GM23338 (cell line): Measurements from ENCODE around the gene HSD11B1L. TPM values are rescaled to one million over a fixed set of nuclear protein-coding genes. Genes with fewer than 3 reads are reported as not detected.

Experiments
- ATAC-seq: fragments of 200-7000 bp; cut with Tn5 transposase; 3 replicates; pipeline ENCODE4 v1.9.1; 2020
- DNase-seq: peaks from one replicate; pipeline ENCODE4 v3.0.0-alpha.2; 2015; ENCODE audit warnings: low spot score
- H2AFZ ChIP-seq: fragments of 200-600 bp; sonication (generic); 2 replicates; pipeline ENCODE4 v1.8.0; 2016; ENCODE audit warnings: antibody characterized with exemption, mild to moderate bottlenecking, moderate library complexity
- H3F3A ChIP-seq: fragments of 200-600 bp; sonication (generic); replicated peaks from 2 replicates; pipeline ENCODE4 v1.8.0; 2017; ENCODE audit warnings: antibody characterized with exemption, mixed run types, low read depth
- H3K27ac ChIP-seq: fragments of 200-600 bp; sonication (generic); 2 replicates; pipeline ENCODE4 v1.6.1; 2016; ENCODE audit warnings: low read depth
- H3K27me3 ChIP-seq: fragments of 200-600 bp; sonication (generic); 2 replicates; pipeline ENCODE4 v1.8.0; 2016; ENCODE audit warnings: mild to moderate bottlenecking, mixed run types, moderate library complexity; ENCODE audit not compliant: insufficient read depth
- H3K36me3 ChIP-seq: fragments of 200-600 bp; sonication (generic); 2 replicates; pipeline ENCODE4 v1.8.0; 2016; ENCODE audit warnings: mild to moderate bottlenecking; ENCODE audit not compliant: insufficient read depth
- H3K4me1 ChIP-seq: fragments of 200-600 bp; sonication (generic); 2 replicates; pipeline ENCODE4 v1.8.0; 2016; ENCODE audit warnings: mild to moderate bottlenecking, moderate library complexity; ENCODE audit not compliant: insufficient read depth
- H3K4me2 ChIP-seq: fragments of 200-600 bp; sonication (generic); 2 replicates; pipeline ENCODE4 v1.7.1; 2017; ENCODE audit warnings: mixed run types
- H3K4me3 ChIP-seq: fragments of 200-600 bp; sonication (generic); 2 replicates; pipeline ENCODE4 v1.6.1; 2016; ENCODE audit warnings: mixed run types
- H3K79me2 ChIP-seq: fragments of 200-600 bp; sonication (generic); replicated peaks from 2 replicates; pipeline ENCODE4 v1.8.0; 2017; ENCODE audit warnings: mild to moderate bottlenecking; ENCODE audit not compliant: insufficient read depth
- H3K9me2 ChIP-seq: fragments of 200-600 bp; sonication (generic); 2 replicates; pipeline ENCODE4 v1.8.0; 2017; ENCODE audit not compliant: insufficient read depth
- H4K20me1 ChIP-seq: fragments of 200-600 bp; sonication (generic); replicated peaks from 2 replicates; pipeline ENCODE4 v1.8.0; 2017; ENCODE audit warnings: mild to moderate bottlenecking; ENCODE audit not compliant: insufficient read depth
- H3K27ac Mint-ChIP-seq: 2 replicates; pipeline ENCODE4 v1.8.0; 2020; ENCODE audit warnings: inconsistent platforms, mild to moderate bottlenecking, moderate library complexity, mixed read lengths
- H3K27me3 Mint-ChIP-seq: 3 replicates; pipeline ENCODE4 v1.8.0; 2022; ENCODE audit warnings: low read depth, mild to moderate bottlenecking, moderate library complexity, mixed read lengths, inconsistent platforms; ENCODE audit not compliant: insufficient read depth, poor library complexity
- H3K36me3 Mint-ChIP-seq: 3 replicates; pipeline ENCODE4 v1.8.0; 2021; ENCODE audit warnings: low read depth, mild to moderate bottlenecking, inconsistent platforms, moderate library complexity, mixed read lengths
- H3K4me1 Mint-ChIP-seq: 3 replicates; pipeline ENCODE4 v1.8.0; 2020; ENCODE audit warnings: mild to moderate bottlenecking, inconsistent platforms, mixed read lengths
- H3K4me3 Mint-ChIP-seq: 3 replicates; pipeline ENCODE4 v1.8.0; 2021; ENCODE audit warnings: moderate library complexity, mild to moderate bottlenecking, inconsistent platforms, mixed read lengths
- H3K9me3 Mint-ChIP-seq: 3 replicates; pipeline ENCODE4 v1.8.0; 2020; ENCODE audit warnings: moderate library complexity, mild to moderate bottlenecking, inconsistent platforms, mixed read lengths
- JUNB ChIP-seq: IDR thresholded peaks from one replicate; pipeline ENCODE4 v1.6.1; 2016; ENCODE audit warnings: antibody characterized with exemption; ENCODE audit not compliant: unreplicated experiment
- NANOG ChIP-seq: IDR thresholded peaks from 2 replicates; pipeline ENCODE4 v1.6.1; 2016; ENCODE audit warnings: antibody characterized with exemption, borderline replicate concordance
- polyA plus RNA-seq: library from polyadenylated mRNA; unstranded; fragments of >200 nt; fragmentation: Nextera tagmentation; extraction: Ambion mirVana; gene quantifications from 2 replicates; pipeline ENCODE4 v1.2.1, GENCODE V29; 2016
- total RNA-seq: library from RNA; depleted of rRNA; stranded (reverse); fragments of >200 nt; shearing (Covaris generic); gene quantifications from 2 replicates; pipeline ENCODE4 v1.2.3, GENCODE V29; 2014
- TF ChIP-seq, protein P1 (sequence below): IDR thresholded peaks from one replicate; pipeline ENCODE4 v1.6.1; 2018; ENCODE audit warnings: antibody characterized with exemption; ENCODE audit not compliant: unreplicated experiment
- TF ChIP-seq, protein P2 (sequence below), 2 experiments: fragments of 200-600 bp in 1 of 2; sonication (generic) in 1 of 2; conservative IDR thresholded peaks; 2 replicates each; pipeline versions ENCODE4 v1.5.1 to v1.6.1; 2016 to 2017; ENCODE audit warnings: antibody characterized with exemption in 2 of 2, low read depth in 2 of 2, mild to moderate bottlenecking in 2 of 2, moderate library complexity in 1 of 2
- TF ChIP-seq, protein P3 (sequence below): fragments of 250-450 bp; sonication (Bioruptor Pico); IDR thresholded peaks from 2 replicates; pipeline ENCODE4 v1.5.0; 2020; ENCODE audit warnings: mild to moderate bottlenecking, moderate library complexity
- TF ChIP-seq, protein P4 (sequence below): IDR thresholded peaks from 2 replicates; pipeline ENCODE4 v1.6.1; 2016; ENCODE audit warnings: antibody characterized with exemption

The HSD11B1L gene
- total and polyA plus RNA-seq, 2 experiments from 2014 or later: 12.9 to 18.4 TPM

DNA sequence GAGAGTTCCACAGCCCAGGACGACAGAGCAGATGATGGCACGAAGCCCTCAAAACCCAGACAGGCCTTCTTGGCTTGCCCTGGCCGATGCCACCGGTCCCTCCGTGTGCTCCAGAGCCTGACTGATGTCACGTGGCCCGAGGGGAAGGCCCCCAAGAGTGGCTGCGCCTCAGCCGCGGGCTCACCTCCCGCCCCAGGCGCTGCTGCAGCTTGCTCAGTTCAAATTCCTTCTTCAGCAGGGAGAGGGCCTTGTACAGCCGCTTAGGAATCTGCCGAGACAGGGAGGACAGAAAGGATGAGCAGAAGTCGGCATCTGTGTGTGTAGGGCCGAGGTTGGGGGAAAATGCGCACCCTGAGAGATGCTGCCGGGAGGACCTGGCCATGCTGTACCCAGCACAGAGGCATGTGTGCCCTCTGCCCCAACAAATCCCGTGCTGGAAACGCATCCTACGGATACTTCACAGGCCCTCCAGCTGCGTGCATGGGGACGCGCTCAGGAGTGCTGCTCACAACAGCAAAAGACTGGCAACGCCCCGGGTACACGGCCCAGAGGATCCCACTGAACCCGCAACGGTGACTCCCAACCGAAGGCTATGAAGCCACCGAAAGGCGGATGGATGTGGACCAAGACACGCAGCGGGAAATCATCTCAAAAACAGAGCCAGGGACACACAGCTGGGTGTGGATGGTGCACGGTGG, 26.2 kb downstream of the HSD11B1L start (continued):
- TF ChIP-seq, protein P1, sequence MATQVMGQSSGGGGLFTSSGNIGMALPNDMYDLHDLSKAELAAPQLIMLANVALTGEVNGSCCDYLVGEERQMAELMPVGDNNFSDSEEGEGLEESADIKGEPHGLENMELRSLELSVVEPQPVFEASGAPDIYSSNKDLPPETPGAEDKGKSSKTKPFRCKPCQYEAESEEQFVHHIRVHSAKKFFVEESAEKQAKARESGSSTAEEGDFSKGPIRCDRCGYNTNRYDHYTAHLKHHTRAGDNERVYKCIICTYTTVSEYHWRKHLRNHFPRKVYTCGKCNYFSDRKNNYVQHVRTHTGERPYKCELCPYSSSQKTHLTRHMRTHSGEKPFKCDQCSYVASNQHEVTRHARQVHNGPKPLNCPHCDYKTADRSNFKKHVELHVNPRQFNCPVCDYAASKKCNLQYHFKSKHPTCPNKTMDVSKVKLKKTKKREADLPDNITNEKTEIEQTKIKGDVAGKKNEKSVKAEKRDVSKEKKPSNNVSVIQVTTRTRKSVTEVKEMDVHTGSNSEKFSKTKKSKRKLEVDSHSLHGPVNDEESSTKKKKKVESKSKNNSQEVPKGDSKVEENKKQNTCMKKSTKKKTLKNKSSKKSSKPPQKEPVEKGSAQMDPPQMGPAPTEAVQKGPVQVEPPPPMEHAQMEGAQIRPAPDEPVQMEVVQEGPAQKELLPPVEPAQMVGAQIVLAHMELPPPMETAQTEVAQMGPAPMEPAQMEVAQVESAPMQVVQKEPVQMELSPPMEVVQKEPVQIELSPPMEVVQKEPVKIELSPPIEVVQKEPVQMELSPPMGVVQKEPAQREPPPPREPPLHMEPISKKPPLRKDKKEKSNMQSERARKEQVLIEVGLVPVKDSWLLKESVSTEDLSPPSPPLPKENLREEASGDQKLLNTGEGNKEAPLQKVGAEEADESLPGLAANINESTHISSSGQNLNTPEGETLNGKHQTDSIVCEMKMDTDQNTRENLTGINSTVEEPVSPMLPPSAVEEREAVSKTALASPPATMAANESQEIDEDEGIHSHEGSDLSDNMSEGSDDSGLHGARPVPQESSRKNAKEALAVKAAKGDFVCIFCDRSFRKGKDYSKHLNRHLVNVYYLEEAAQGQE: no peak
- TF ChIP-seq JUNB: no peak
- TF ChIP-seq, protein P2, sequence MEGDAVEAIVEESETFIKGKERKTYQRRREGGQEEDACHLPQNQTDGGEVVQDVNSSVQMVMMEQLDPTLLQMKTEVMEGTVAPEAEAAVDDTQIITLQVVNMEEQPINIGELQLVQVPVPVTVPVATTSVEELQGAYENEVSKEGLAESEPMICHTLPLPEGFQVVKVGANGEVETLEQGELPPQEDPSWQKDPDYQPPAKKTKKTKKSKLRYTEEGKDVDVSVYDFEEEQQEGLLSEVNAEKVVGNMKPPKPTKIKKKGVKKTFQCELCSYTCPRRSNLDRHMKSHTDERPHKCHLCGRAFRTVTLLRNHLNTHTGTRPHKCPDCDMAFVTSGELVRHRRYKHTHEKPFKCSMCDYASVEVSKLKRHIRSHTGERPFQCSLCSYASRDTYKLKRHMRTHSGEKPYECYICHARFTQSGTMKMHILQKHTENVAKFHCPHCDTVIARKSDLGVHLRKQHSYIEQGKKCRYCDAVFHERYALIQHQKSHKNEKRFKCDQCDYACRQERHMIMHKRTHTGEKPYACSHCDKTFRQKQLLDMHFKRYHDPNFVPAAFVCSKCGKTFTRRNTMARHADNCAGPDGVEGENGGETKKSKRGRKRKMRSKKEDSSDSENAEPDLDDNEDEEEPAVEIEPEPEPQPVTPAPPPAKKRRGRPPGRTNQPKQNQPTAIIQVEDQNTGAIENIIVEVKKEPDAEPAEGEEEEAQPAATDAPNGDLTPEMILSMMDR (conservative IDR thresholded peaks at IDR 0.05; ENCODE audit: low read depth in 2 of 2): no peak
- TF ChIP-seq NANOG: no peak

DNA sequence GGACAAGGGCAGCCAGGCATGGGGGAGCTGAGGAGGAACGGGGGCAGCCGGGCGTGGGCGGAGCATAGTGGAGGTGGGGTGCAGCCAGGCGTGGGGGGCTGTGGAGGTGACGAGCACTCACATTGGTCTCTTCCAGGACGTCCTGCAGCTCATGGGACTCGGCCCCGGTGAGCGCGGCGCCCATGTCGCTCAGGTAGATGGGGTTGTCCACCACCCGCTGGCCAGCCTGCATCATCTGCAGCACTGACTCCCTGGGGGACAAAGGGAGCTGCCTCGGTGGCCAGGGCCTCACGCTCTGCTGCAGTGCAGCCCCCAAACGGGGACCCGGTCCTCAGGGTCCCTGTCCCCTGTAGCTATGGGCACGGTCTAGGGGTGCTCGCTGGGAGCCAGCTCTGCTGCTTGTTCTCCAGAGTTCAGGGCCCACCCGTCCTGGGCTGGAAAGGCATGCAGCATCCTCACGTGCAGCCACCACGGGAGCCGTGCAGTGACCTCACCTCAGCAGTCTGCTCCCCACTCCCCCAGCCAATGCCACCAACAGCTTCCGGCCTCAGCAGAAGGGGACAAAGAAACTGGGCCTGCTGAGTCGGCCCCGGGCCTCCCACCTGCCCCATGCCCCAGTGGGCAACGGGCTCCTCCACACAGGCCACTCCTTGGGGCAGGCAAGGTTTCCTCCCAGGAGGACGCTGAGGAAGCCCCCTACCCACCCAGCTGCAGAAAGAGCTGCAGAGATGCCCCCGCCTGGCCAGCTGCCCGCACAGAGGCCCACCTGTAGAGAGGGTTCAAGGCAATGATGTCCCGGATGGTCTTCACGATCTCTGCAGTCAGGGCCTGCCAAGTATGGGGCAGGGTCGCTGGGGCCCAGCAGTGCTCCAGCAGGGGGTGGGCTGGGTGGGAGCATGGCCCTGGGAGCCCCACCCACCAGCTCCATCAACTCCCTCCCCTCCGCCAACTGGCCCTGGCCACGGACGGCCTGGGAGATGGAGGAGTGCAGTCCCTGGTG, 27.0 kb downstream of the HSD11B1L start:
- H3K79me2 ChIP-seq: no peaks in the 10 kb centered on the region
- Mint-ChIP-seq H3K27ac (no peak overlapping the region), H3K36me3 (peaks cover 91% of the 10 kb centered on the region), H3K4me3 (no peak overlapping the region), H3K27me3 (peaks cover 12% of the 10 kb centered on the region), H3K4me1 (no peaks in the 10 kb centered on the region; the same call in 2 of the 3 replicates), H3K9me3 (peaks cover 5% of the 10 kb centered on the region; the same call in 2 of the 3 replicates)
- no peaks in the 10 kb centered on the region for H3K9me2 ChIP-seq
- H3F3A ChIP-seq: peaks cover 2% of the 10 kb centered on the region; the same call in 1 of the 2 replicates
- DNase-seq (no peak), ATAC-seq (no peak)
- no peak overlapping the region for H3K27ac ChIP-seq
- no peak overlapping the region for H2AFZ ChIP-seq
- no peaks in the 10 kb centered on the region; the same call in 1 of the 2 replicates for H4K20me1 ChIP-seq
- no peak overlapping the region for H3K4me2 ChIP-seq
- H3K4me1 ChIP-seq: no peaks in the 10 kb centered on the region
- no peaks in the 10 kb centered on the region for H3K27me3 ChIP-seq
- peaks cover 32% of the 10 kb centered on the region for H3K36me3 ChIP-seq
- H3K4me3 ChIP-seq: no peak overlapping the region
- no peak for TF ChIP-seq JUNB
- TF ChIP-seq, protein P3, sequence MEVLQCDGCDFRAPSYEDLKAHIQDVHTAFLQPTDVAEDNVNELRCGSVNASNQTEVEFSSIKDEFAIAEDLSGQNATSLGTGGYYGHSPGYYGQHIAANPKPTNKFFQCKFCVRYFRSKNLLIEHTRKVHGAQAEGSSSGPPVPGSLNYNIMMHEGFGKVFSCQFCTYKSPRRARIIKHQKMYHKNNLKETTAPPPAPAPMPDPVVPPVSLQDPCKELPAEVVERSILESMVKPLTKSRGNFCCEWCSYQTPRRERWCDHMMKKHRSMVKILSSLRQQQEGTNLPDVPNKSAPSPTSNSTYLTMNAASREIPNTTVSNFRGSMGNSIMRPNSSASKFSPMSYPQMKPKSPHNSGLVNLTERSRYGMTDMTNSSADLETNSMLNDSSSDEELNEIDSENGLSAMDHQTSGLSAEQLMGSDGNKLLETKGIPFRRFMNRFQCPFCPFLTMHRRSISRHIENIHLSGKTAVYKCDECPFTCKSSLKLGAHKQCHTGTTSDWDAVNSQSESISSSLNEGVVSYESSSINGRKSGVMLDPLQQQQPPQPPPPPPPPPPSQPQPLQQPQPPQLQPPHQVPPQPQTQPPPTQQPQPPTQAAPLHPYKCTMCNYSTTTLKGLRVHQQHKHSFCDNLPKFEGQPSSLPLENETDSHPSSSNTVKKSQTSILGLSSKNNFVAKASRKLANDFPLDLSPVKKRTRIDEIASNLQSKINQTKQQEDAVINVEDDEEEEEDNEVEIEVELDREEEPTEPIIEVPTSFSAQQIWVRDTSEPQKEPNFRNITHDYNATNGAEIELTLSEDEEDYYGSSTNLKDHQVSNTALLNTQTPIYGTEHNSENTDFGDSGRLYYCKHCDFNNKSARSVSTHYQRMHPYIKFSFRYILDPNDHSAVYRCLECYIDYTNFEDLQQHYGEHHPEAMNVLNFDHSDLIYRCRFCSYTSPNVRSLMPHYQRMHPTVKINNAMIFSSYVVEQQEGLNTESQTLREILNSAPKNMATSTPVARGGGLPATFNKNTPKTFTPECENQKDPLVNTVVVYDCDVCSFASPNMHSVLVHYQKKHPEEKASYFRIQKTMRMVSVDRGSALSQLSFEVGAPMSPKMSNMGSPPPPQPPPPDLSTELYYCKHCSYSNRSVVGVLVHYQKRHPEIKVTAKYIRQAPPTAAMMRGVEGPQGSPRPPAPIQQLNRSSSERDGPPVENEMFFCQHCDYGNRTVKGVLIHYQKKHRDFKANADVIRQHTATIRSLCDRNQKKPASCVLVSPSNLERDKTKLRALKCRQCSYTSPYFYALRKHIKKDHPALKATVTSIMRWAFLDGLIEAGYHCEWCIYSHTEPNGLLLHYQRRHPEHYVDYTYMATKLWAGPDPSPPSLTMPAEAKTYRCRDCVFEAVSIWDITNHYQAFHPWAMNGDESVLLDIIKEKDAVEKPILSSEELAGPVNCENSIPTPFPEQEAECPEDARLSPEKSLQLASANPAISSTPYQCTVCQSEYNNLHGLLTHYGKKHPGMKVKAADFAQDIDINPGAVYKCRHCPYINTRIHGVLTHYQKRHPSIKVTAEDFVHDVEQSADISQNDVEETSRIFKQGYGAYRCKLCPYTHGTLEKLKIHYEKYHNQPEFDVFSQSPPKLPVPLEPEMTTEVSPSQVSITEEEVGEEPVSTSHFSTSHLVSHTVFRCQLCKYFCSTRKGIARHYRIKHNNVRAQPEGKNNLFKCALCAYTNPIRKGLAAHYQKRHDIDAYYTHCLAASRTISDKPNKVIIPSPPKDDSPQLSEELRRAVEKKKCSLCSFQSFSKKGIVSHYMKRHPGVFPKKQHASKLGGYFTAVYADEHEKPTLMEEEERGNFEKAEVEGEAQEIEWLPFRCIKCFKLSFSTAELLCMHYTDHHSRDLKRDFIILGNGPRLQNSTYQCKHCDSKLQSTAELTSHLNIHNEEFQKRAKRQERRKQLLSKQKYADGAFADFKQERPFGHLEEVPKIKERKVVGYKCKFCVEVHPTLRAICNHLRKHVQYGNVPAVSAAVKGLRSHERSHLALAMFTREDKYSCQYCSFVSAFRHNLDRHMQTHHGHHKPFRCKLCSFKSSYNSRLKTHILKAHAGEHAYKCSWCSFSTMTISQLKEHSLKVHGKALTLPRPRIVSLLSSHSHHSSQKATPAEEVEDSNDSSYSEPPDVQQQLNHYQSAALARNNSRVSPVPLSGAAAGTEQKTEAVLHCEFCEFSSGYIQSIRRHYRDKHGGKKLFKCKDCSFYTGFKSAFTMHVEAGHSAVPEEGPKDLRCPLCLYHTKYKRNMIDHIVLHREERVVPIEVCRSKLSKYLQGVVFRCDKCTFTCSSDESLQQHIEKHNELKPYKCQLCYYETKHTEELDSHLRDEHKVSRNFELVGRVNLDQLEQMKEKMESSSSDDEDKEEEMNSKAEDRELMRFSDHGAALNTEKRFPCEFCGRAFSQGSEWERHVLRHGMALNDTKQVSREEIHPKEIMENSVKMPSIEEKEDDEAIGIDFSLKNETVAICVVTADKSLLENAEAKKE (CRISPR knock-in tag): no peak
- TF ChIP-seq, protein P4, sequence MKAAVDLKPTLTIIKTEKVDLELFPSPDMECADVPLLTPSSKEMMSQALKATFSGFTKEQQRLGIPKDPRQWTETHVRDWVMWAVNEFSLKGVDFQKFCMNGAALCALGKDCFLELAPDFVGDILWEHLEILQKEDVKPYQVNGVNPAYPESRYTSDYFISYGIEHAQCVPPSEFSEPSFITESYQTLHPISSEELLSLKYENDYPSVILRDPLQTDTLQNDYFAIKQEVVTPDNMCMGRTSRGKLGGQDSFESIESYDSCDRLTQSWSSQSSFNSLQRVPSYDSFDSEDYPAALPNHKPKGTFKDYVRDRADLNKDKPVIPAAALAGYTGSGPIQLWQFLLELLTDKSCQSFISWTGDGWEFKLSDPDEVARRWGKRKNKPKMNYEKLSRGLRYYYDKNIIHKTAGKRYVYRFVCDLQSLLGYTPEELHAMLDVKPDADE: no peak
